K562 (cell line): ENCODE data around the gene MOB3B. TPM values are rescaled to one million over a fixed set of nuclear protein-coding genes. Genes with fewer than 3 reads are reported as not detected.

Experiments used
- ATAC-seq: fragments of 200-7000 bp; cut with Tn5 transposase; 3 replicates; pipeline ENCODE4 v1.9.1; 2020; ENCODE audit warnings: moderate library complexity
- BruUV-seq: library from RNA; stranded (reverse); fragments of 400-500 nt; replicated peaks from 2 replicates; lab custom pipeline; 2021; lab: Mats Ljungman, UMichigan
- CTCF ChIA-PET: fragments of 300-600 bp; formaldehyde crosslinking; extraction: SDS; loops from one replicate; lab custom pipeline; 2021; ENCODE audit warnings: low intra/inter-chr PET ratio; lab: Yijun Ruan, JAX
- POLR2A ChIA-PET: fragments of 300-600, 350-650 bp; sonication (Branson Sonifier 250); formaldehyde crosslinking; extraction: SDS; loops from one replicate; lab custom pipeline; 2021; ENCODE audit warnings: antibody characterized with exemption, inconsistent platforms; lab: Yijun Ruan, JAX
- DNase-seq, 4 experiments: peaks; one replicate each; pipeline versions ENCODE4 v3.0.0 to v3.0.0-alpha.2; 2011 to 2018; ENCODE audit warnings: low spot score in 3 of 4, mixed read lengths in 3 of 4; ENCODE audit errors: extremely low read depth in 1 of 4
- FAIRE-seq: peaks from 2 replicates; lab custom pipeline; 2011; peaks lifted over from hg19 to GRCh38; lab: Jason Lieb, UNC
- H2AFZ ChIP-seq: 2 replicates; pipeline ENCODE4 v1.6.0; 2011; ENCODE audit warnings: low read depth, low read length, control low read depth, inconsistent platforms
- H3K27ac ChIP-seq: fragments of 200-600 bp; 3 replicates; pipeline ENCODE4 v1.8.0; 2011; ENCODE audit warnings: low read depth, mild to moderate bottlenecking, control low read depth, inconsistent platforms, low read length, moderate library complexity, mixed read lengths; ENCODE audit errors: extremely low read depth
- H3K27me3 ChIP-seq, 2 experiments: fragments of 300-600 bp in 1 of 2; 2 replicates in 1 of 2; 3 replicates in 1 of 2; pipeline versions ENCODE4 v1.6.0 to v1.8.0; 2011; ENCODE audit warnings: inconsistent platforms in 2 of 2, low read length in 2 of 2, mild to moderate bottlenecking in 1 of 2, mixed read lengths in 1 of 2, moderate library complexity in 1 of 2; ENCODE audit not compliant: control insufficient read depth in 2 of 2, insufficient read depth in 2 of 2
- H3K36me3 ChIP-seq: fragments of 300-600 bp; 3 replicates; pipeline ENCODE4 v1.8.0; 2011; ENCODE audit warnings: mild to moderate bottlenecking, low read length, inconsistent platforms; ENCODE audit not compliant: control insufficient read depth, insufficient read depth
- H3K4me1 ChIP-seq, 2 experiments: fragments of 200-600 bp in 1 of 2; replicated peaks in 1 of 2; 2 replicates in 1 of 2; 3 replicates in 1 of 2; pipeline versions ENCODE4 v1.5.1 to v1.8.0; 2011; ENCODE audit warnings: inconsistent platforms in 2 of 2, low read length in 2 of 2, mild to moderate bottlenecking in 1 of 2, mixed read lengths in 1 of 2, moderate library complexity in 1 of 2; ENCODE audit not compliant: control insufficient read depth in 2 of 2, insufficient read depth in 2 of 2
- H3K4me2 ChIP-seq: 2 replicates; pipeline ENCODE4 v1.6.1; 2011; ENCODE audit warnings: low read length, control low read depth, inconsistent platforms, mixed read lengths; ENCODE audit not compliant: insufficient read depth
- H3K4me3 ChIP-seq: fragments of 200-600 bp; sonication (generic), shearing (Covaris generic); 2 replicates; pipeline ENCODE4 v1.5.1; 2016; ENCODE audit warnings: control low read depth, inconsistent platforms
- H3K79me2 ChIP-seq: fragments of 200-600 bp; 3 replicates; pipeline ENCODE4 v1.8.0; 2011; ENCODE audit warnings: low read length, inconsistent platforms; ENCODE audit not compliant: control insufficient read depth, insufficient read depth
- H3K9ac ChIP-seq, 2 experiments: 2 replicates each; pipeline versions ENCODE4 v1.6.0 to v1.6.1; 2011; ENCODE audit warnings: low read depth in 2 of 2, low read length in 2 of 2, control low read depth in 1 of 2, inconsistent platforms in 1 of 2, mild to moderate bottlenecking in 1 of 2, mixed read lengths in 1 of 2; ENCODE audit not compliant: insufficient read depth in 1 of 2
- H3K9me1 ChIP-seq: one replicate; pipeline ENCODE4 v1.6.0; 2011; ENCODE audit warnings: inconsistent platforms, mild to moderate bottlenecking, low read length, moderate library complexity; ENCODE audit not compliant: control insufficient read depth, insufficient read depth
- H3K9me3 ChIP-seq: replicated peaks from 2 replicates; pipeline ENCODE4 v1.5.1; 2011; ENCODE audit warnings: low read depth, low read length, inconsistent platforms; ENCODE audit not compliant: control insufficient read depth, insufficient read depth
- H4K20me1 ChIP-seq: replicated peaks from 2 replicates; pipeline ENCODE4 v1.6.1; 2011; ENCODE audit warnings: low read length, inconsistent platforms, mixed read lengths; ENCODE audit not compliant: control insufficient read depth, insufficient read depth
- BCL6 ChIP-seq: fragments of 250-450 bp; sonication (Bioruptor Pico); IDR thresholded peaks from 2 replicates; pipeline ENCODE4 v1.4.0; 2020
- CCAR2 ChIP-seq: fragments of 200-400 bp; formaldehyde crosslinking; IDR thresholded peaks from 2 replicates; pipeline ENCODE4 v1.6.1; 2017; ENCODE audit warnings: mild to moderate bottlenecking, low read depth, low read length
- CHAMP1 ChIP-seq: fragments of 450-650 bp; IDR thresholded peaks from 2 replicates; pipeline ENCODE4 v1.6.1; 2016; ENCODE audit warnings: mild to moderate bottlenecking
- COPS2 ChIP-seq: fragments of 450-650 bp; conservative IDR thresholded peaks from 2 replicates; pipeline ENCODE4 v1.6.1; 2016; ENCODE audit warnings: mild to moderate bottlenecking, moderate library complexity
- CREB3L1 ChIP-seq: fragments of 450-650 bp; IDR thresholded peaks from 2 replicates; pipeline ENCODE4 v1.6.1; 2014; ENCODE audit warnings: low read depth, mild to moderate bottlenecking, moderate library complexity, borderline replicate concordance
- DDX20 ChIP-seq: fragments of 450-650 bp; IDR thresholded peaks from 2 replicates; pipeline ENCODE4 v1.6.1; 2016; ENCODE audit warnings: missing genetic modification characterization, low read depth, mild to moderate bottlenecking, missing compliant biosample characterization, moderate library complexity
- DPF2 ChIP-seq: fragments of 450-650 bp; IDR thresholded peaks from 2 replicates; pipeline ENCODE4 v1.6.1; 2016
- ESRRA ChIP-seq: fragments of 450-650 bp; IDR thresholded peaks from 2 replicates; pipeline ENCODE4 v1.6.1; 2014; ENCODE audit warnings: low read depth, mild to moderate bottlenecking, moderate library complexity, borderline replicate concordance
- HNRNPUL1 ChIP-seq: fragments of 200-400 bp; formaldehyde crosslinking; IDR thresholded peaks from 2 replicates; pipeline ENCODE4 v1.6.1; 2017; ENCODE audit warnings: low read length
- JUN ChIP-seq, 2 experiments: sonication (generic) in 1 of 2; formaldehyde crosslinking in 1 of 2; IDR thresholded peaks; 2 replicates each; pipeline versions ENCODE4 v1.6.1 to v1.8.0; 2012 to 2022; ENCODE audit warnings: borderline replicate concordance in 2 of 2, mild to moderate bottlenecking in 2 of 2, improper control_type of control experiment in 1 of 2, low read depth in 1 of 2, low read length in 1 of 2, missing genetic modification reagents in 1 of 2
- MXI1 ChIP-seq: IDR thresholded peaks from 2 replicates; pipeline ENCODE4 v1.6.1; 2011; ENCODE audit warnings: low read depth, mild to moderate bottlenecking, improper control_type of control experiment, low read length
- RBM22 ChIP-seq: fragments of 200-400 bp; formaldehyde crosslinking; IDR thresholded peaks from 2 replicates; pipeline ENCODE4 v1.6.1; 2018; ENCODE audit warnings: low read length, low read depth; ENCODE audit not compliant: poor library complexity, severe bottlenecking
- SETDB1 ChIP-seq: IDR thresholded peaks from one replicate; pipeline ENCODE4 v1.6.1; 2012; ENCODE audit warnings: low read length, control low read depth, inconsistent platforms
- SNRNP70 ChIP-seq: fragments of 200-400 bp; formaldehyde crosslinking; optimal IDR thresholded peaks from 2 replicates; pipeline ENCODE3; 2017; ENCODE audit warnings: low read depth, low read length
- SREBF2 ChIP-seq: sonication (generic); formaldehyde crosslinking; IDR thresholded peaks from 2 replicates; pipeline ENCODE4 v1.4.0; 2020; ENCODE audit warnings: mild to moderate bottlenecking, missing genetic modification reagents
- SRSF1 ChIP-seq: fragments of 200-400 bp; formaldehyde crosslinking; IDR thresholded peaks from 2 replicates; pipeline ENCODE4 v1.6.1; 2017; ENCODE audit warnings: mild to moderate bottlenecking, low read depth, low read length, moderate library complexity
- THRB ChIP-seq: fragments of 450-650 bp; formaldehyde crosslinking; conservative IDR thresholded peaks from 2 replicates; pipeline ENCODE4 v1.4.0; 2022; ENCODE audit warnings: mild to moderate bottlenecking, missing genetic modification characterization
- WGBS: fragments of 100-300 bp; shearing (Covaris generic); methylation state at CpG from one replicate; pipeline ENCODE4 v1.1.6; 2016; ENCODE audit warnings: low coverage, mixed read lengths; ENCODE audit not compliant: insufficient coverage; ENCODE audit errors: missing lambda C conversion rate; 5-methylcytosine and 5-hydroxymethylcytosine counted together
- in situ Hi-C: fragments of 300-500 bp; cut with MboI; formaldehyde crosslinking; loops from 4 replicates; pipeline ENCODE4 v1.15.0; 2018; ENCODE audit warnings: inconsistent platforms, mixed read lengths
- intact Hi-C: fragments of 100-400 bp; cut with micrococcal nuclease; formaldehyde crosslinking; loops from 2 replicates; pipeline ENCODE4 v1.14.2; 2022
- polyA plus RNA-seq, 8 experiments: library from polyadenylated mRNA; depleted of rRNA in 4 of 8; stranded (reverse) in 5 of 8; unstranded in 3 of 8; fragments of >200 nt; fragmentation: Nextera tagmentation in 2 of 8; fragmentation: Illumina TruSeq in 1 of 8; extraction: Ambion mirVana in 2 of 8; extraction: Trizol in 1 of 8; gene quantifications; 2 replicates each; pipeline versions ENCODE4 v1.2.1 to v1.2.3, GENCODE V29; 2011 to 2014; ENCODE audit warnings: inconsistent platforms in 1 of 8, missing spikeins in 1 of 8
- total RNA-seq, 7 experiments: library from RNA; depleted of rRNA in 6 of 7; stranded (reverse); fragments of >200 nt in 6 of 7; fragmentation: Illumina TruSeq in 2 of 7; extraction: Trizol in 2 of 7; gene quantifications; 2 replicates each; pipeline versions ENCODE4 v1.2.1 to v1.2.3, GENCODE V29; 2011 to 2021; ENCODE audit warnings: low replicate concordance in 1 of 7

The MOB3B gene
- total and polyA plus RNA-seq, 9 of the 15 experiments (the other 6 are each of a cell fraction or from before 2014, with no cell fraction given): 3.6 to 12.8 (median 7.2) TPM

GRCh38 chr9:27571011-27571410, 41.4 kb upstream of the MOB3B start:
- H3K4me1 ChIP-seq: no peaks in the 10 kb centered on the region; a peak in 1 of 5 replicates
- TF ChIP-seq ESRRA (no peak), SETDB1 (no peak), BCL6 (no peak), SREBF2 (CRISPR knock-in tag) (no peak), RBM22 (no peak), SRSF1 (no peak), CHAMP1 (no peak), DPF2 (no peak), DDX20 (tag) (no peak), THRB (no peak), HNRNPUL1 (no peak), CCAR2 (no peak), JUN (IDR thresholded peaks at IDR 0.05; ENCODE audit: borderline replicate concordance, low read depth, low read length) (no peak), JUN (CRISPR knock-in tag; IDR thresholded peaks at IDR 0.05; ENCODE audit: borderline replicate concordance) (no peak), MXI1 (no peak), SNRNP70 (no peak), CREB3L1 (no peak), COPS2 (no peak)
- TF ChIP-seq, all 486 proteins: peak for 0

More at GRCh38 chr9:27571011-27571410, 41.4 kb upstream of the MOB3B start:
- POLR2A ChIA-PET: no interaction called here
- no peak overlapping the region for H3K27ac ChIP-seq
- in situ Hi-C loops: no loop called here
- no peak overlapping the region for H2AFZ ChIP-seq
- no peak for FAIRE-seq
- no peaks in the 10 kb centered on the region for H3K36me3 ChIP-seq
- DNase-seq: no peak
- no TSS peak for BruUV-seq
- no peaks in the 10 kb centered on the region for H3K9me3 ChIP-seq
- no peak overlapping the region for H3K4me3 ChIP-seq
- CTCF ChIA-PET: no interaction called here
- ATAC-seq: no peak
- H3K79me2 ChIP-seq: no peaks in the 10 kb centered on the region
- no peaks in the 10 kb centered on the region for H3K9me1 ChIP-seq
- H4K20me1 ChIP-seq: no peaks in the 10 kb centered on the region
- intact Hi-C loops: no loop called here
- WGBS: 61% methylated on average over 3 of the region's 4 CpGs
- H3K27me3 ChIP-seq: no peaks in the 10 kb centered on the region
- H3K9ac ChIP-seq: no peak overlapping the region
- H3K4me2 ChIP-seq: no peak overlapping the region
